Measurements from ENCODE around the gene EEFSEC.

The EEFSEC gene

GRCh38 chr3:128221328-128221727 lies 68.0 kb downstream of the EEFSEC start:
- no peak for DNase-seq

DNA sequence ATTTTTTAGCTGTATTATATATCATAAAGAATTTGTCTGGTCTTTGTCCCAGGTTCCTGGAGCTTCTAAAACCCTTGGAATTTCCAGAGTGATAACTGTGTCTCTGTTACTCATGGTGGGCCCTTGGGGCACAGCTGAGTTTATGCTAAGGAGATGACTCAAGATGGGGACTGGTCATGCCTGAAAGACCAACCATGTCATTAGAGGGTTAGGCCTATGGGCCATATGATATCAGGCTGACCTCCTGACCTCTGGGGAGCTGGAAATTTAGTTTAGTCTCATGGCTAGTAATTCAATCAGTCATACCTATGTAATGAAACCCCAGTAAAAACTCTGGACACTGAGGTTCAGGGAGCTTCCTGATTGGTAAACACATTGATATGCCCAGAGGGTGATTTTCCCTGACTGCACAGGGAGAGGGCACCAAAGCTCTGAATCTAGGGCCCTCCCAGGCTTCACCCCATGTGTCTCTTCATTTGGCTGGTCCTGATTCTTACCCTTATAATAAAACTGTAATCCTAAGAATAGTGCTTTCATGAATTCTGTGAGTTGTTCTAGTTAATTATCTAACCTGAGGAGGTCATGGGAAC lies 69.6 kb downstream of the EEFSEC start:
- no peak for DNase-seq

DNA sequence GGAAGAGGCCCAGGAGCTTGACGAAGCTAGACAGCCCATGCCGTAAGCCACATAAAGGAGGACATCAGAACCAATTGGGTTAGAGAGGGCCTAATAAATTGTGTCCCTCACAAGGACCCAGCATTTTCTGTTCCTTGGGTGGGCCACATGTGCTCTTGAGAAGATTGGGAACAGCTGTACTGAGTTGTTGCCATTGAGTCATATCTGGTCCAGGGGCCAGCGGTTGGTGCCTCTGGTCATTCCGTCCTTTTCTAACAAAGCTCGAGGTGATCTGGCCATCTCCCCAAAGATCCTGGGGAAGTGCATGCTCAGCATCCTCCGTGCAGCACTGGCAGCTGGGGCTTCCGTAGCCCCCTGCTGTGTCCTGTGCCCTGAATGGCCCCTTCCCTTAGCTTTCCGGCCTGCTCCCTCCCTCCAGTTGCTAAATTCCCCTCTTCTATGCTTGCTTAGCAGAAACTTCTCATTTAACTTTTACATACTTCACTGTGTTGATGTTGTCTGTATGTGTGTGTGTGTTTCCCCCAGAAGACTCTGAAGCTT lies 73.0 kb downstream of the EEFSEC start:
- DNase-seq, result no peak

GRCh38 chr3:128226795-128227395 lies 73.6 kb downstream of the EEFSEC start:
- peak; percentile 61 for DNase-seq

GRCh38 chr3:128227507-128227906 lies 74.2 kb downstream of the EEFSEC start:
- DNase-seq, result no peak

GRCh38 chr3:128228366-128228910 lies 75.2 kb downstream of the EEFSEC start:
- DNase-seq, result no peak

- DNase-seq, result no peak
Observed at GRCh38 chr3:128229106-128229857, 76.0 kb downstream of the EEFSEC start.

DNA sequence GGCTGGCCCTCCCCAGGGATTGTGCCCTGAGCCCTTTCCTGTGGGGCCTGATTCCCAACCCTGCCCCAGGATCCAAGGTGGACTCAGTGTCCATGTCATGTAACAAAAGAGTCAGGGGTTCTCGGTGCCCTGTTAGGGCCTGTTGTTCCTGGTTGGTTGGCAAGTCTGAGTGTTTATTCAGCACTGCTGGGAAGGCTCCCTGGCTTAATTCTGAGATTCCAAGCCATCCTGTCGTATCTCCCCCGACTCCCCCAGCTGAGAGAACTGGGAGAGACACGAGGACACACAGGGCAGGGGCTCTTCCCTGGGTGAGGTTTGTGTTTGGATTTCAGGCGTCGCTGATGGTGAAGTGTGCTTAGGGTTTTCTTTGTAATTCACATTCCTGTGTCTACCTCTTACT lies 78.3 kb downstream of the EEFSEC start:
- no peak for DNase-seq

GRCh38 chr3:128232376-128233178 lies 79.3 kb downstream of the EEFSEC start:
- no peak for DNase-seq

- DNase-seq, result no peak
Observed at GRCh38 chr3:128235207-128235926, 82.1 kb downstream of the EEFSEC start.

DNA sequence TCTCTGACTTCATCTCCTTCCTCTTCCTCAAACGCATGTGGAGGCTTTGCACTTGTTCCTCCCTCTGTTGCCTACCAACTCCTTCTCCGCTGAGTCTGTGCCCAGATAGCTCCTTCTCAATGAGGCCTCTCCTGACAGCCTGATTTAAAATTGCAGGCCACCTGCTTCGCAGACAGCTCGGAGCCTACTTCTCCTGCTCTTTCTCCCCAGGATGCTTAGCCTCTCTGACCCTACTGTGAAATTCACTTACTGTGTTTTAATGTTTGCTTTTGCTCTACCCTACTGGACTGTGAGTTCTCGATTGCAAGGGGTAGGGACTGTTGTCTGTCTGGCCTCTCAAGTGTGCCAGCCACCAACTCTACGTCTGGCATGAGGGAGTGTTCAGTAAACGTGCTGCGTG lies 83.4 kb downstream of the EEFSEC start:
- DNase-seq, result no peak

GRCh38 chr3:128237348-128238183 lies 84.3 kb downstream of the EEFSEC start:
- no peak for DNase-seq

- DNase-seq, result no peak
Observed at GRCh38 chr3:128238184-128238489, 84.9 kb downstream of the EEFSEC start.

GRCh38 chr3:128239304-128239703 lies 86.0 kb downstream of the EEFSEC start:
- DNase-seq, result no peak

GRCh38 chr3:128240232-128240631 lies 87.0 kb downstream of the EEFSEC start:
- DNase-seq, result no peak

GRCh38 chr3:128241741-128242140 lies 88.5 kb downstream of the EEFSEC start:
- DNase-seq, result no peak

- no peak for DNase-seq
Observed at GRCh38 chr3:128242818-128243601, 89.7 kb downstream of the EEFSEC start.

DNA sequence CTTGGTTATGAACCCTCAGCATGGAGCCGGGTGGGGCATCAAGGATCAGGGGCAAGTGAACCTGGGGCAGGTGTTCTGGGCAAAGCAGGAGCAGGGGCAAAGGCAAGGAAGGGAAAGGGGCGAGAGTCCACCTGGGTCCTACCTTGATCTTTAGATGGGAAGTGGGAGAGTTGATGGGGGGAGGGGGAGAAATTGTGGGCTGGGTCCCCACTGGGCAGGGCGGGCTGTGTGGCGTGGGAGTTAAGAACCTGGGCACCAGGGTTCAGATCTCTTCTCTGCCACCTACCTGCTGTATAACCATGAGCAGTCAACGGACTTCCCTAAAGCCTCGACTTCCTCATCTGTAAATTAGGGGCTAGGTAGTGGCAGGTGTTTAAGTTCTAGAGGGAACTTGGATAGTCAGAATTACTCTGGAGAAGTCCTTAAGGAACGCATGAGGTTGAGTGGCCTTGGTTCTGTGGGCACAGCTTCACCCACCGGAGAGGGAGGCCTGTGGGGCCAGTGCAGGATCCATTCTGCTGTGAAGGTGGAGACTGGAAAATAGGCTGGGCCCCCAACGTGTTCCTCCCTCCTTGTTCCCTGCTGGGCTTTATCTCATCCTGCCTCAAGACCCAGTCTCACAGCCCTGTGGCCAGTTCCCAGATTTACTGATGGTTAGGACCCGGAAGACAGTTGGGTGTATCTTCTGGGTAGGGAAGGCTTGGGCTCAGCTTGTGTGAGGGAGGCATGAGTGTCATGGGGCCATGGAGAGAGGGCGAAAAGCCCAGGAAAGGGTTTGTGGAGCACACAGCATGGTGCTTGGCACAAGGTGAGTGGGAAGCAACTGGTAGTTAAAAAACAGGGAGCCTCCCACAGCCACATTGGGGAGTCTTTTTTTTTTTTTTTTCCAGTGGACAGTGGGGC lies 90.6 kb downstream of the EEFSEC start:
- no peak for DNase-seq

DNA sequence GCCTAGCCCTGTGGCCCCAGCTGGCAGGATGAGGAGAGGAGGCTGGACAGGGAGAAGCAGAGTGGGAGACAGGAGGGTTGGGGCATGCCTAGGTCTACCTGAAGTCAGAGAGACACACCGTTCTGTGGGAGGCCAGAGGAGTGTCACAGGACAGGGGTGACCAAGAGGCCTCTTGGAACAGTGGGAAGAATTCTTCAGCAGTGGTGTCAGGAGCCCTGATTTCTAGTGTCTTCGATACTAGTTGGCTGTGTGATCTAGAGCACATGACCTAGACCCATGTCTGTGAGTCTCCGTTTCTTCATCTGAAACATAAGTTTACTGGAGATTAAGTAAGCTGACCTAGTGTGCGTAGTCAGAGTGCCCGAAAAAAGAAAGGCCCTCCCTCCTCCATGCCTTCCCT lies 92.2 kb downstream of the EEFSEC start:
- no peak for DNase-seq

All from retina (tissue), 1 donor.